HG03095 (cell line): Measurements from ENCODE around the gene JMJD6.
"Not testable (repeated sequence)": the region's sequence is repeated elsewhere in the genome, so short reads cannot be mapped to it uniquely, and the experiment has no call there.

ENCODE experiments used
- ATAC-seq: cut with Tn5 transposase; IDR thresholded peaks from one replicate; pipeline ENCODE4 v1.9.1; 2021; ENCODE audit warnings: moderate library complexity; ENCODE audit not compliant: unreplicated experiment

Gene JMJD6

GRCh38 chr17:76737082-76737675, 10.8 kb upstream of the JMJD6 start, which contains the start of gene SRSF2:
Gene SRSF2, minus strand, starts transcription at chr17:76737331. Its CDS starts 171 bp downstream, at chr17:76737160.
- ATAC-seq: peak; percentile 66

- no peak for ATAC-seq
These were observed 10.1 kb upstream of the JMJD6 start for GRCh38 chr17:76736349-76737081.

GRCh38 chr17:76735586-76736348, 9.4 kb upstream of the JMJD6 start:
- no peak for ATAC-seq

GRCh38 chr17:76735006-76735405, 8.6 kb upstream of the JMJD6 start:
- no peak for ATAC-seq

- ATAC-seq: no peak
These were observed 7.9 kb upstream of the JMJD6 start for GRCh38 chr17:76734080-76734840.

GRCh38 chr17:76733618-76733957, 7.2 kb upstream of the JMJD6 start:
- ATAC-seq: no peak

GRCh38 chr17:76732734-76733617, 6.6 kb upstream of the JMJD6 start:
- no peak for ATAC-seq

GRCh38 chr17:76731800-76732733, 5.7 kb upstream of the JMJD6 start:
- not testable (repeated sequence) for ATAC-seq

- ATAC-seq: no peak
These were observed 1.5 kb upstream of the JMJD6 start for GRCh38 chr17:76727745-76728456.

GRCh38 chr17:76726776-76727718, 641 bp upstream of the JMJD6 start, which contains the start of gene METTL23:
Gene METTL23, plus strand, starts transcription at chr17:76726839. Its CDS starts 2,872 bp downstream, at chr17:76729711.
- peak; percentile 40 for ATAC-seq

- peak; percentile 26 for ATAC-seq
These were observed 701 bp downstream of the JMJD6 start for GRCh38 chr17:76725580-76726230.

GRCh38 chr17:76723812-76724211, 2.6 kb downstream of the JMJD6 start:
- ATAC-seq: no peak

- ATAC-seq: not testable (repeated sequence)
These were observed 3.4 kb downstream of the JMJD6 start for GRCh38 chr17:76722977-76723376.

GRCh38 chr17:76722279-76722678, 4.1 kb downstream of the JMJD6 start:
- no peak for ATAC-seq

GRCh38 chr17:76721463-76721862, 4.9 kb downstream of the JMJD6 start:
- ATAC-seq: no peak

- ATAC-seq: no peak
These were observed 5.5 kb downstream of the JMJD6 start for GRCh38 chr17:76720941-76721340.

GRCh38 chr17:76720211-76720610, 6.2 kb downstream of the JMJD6 start:
- no peak for ATAC-seq
